ENCODE results near the gene ZEB2.

Gene ZEB2

GRCh38 chr2:144512470-144512869 lies 7.4 kb downstream of the ZEB2 start:
- no peak for FAIRE-seq

GRCh38 chr2:144511937-144512336 lies 8.0 kb downstream of the ZEB2 start:
- FAIRE-seq: no peak

- FAIRE-seq: no peak
Measured at GRCh38 chr2:144511226-144511810, 8.6 kb downstream of the ZEB2 start.

- no peak for FAIRE-seq
Measured at GRCh38 chr2:144510294-144510991, 9.5 kb downstream of the ZEB2 start.

- no peak for FAIRE-seq
Measured at GRCh38 chr2:144509879-144510221, 10.1 kb downstream of the ZEB2 start.

GRCh38 chr2:144509001-144509878 lies 10.7 kb downstream of the ZEB2 start:
- no peak for FAIRE-seq

GRCh38 chr2:144508172-144508851 lies 11.6 kb downstream of the ZEB2 start:
- no peak for FAIRE-seq

GRCh38 chr2:144507441-144508171 lies 12.3 kb downstream of the ZEB2 start:
- no peak for FAIRE-seq

- no peak for FAIRE-seq
Measured at GRCh38 chr2:144505245-144505831, 14.6 kb downstream of the ZEB2 start.

GRCh38 chr2:144504218-144504641 lies 15.7 kb downstream of the ZEB2 start:
- FAIRE-seq: no peak

- FAIRE-seq: no peak
Measured at GRCh38 chr2:144503242-144503641, 16.7 kb downstream of the ZEB2 start.

GRCh38 chr2:144502369-144502768 lies 17.6 kb downstream of the ZEB2 start:
- no peak for FAIRE-seq

- no peak for FAIRE-seq
Measured at GRCh38 chr2:144501627-144502026, 18.3 kb downstream of the ZEB2 start.

- FAIRE-seq: no peak
Measured at GRCh38 chr2:144501118-144501517, 18.8 kb downstream of the ZEB2 start.

GRCh38 chr2:144500563-144500962 lies 19.4 kb downstream of the ZEB2 start:
- no peak for FAIRE-seq

- FAIRE-seq: no peak
Measured at GRCh38 chr2:144498277-144498676, 21.6 kb downstream of the ZEB2 start.

GRCh38 chr2:144496977-144497598 lies 22.8 kb downstream of the ZEB2 start:
- no peak for FAIRE-seq

GRCh38 chr2:144496092-144496976 lies 23.6 kb downstream of the ZEB2 start:
- FAIRE-seq: no peak

- FAIRE-seq: no peak
Measured at GRCh38 chr2:144495227-144496091, 24.5 kb downstream of the ZEB2 start.
